Endothelial cell (in vitro differentiated cells): ENCODE results near the gene NADK. TPM values are rescaled to one million over a fixed set of nuclear protein-coding genes. Genes with fewer than 3 reads are reported as not detected.
"Not testable (repeated sequence)": the region's sequence is repeated elsewhere in the genome, so short reads cannot be mapped to it uniquely, and the experiment has no call there.

Source experiments
- DNase-seq: peaks from one replicate; pipeline ENCODE4 v3.0.0; 2021; ENCODE audit warnings: low spot score
- H3K27ac Mint-ChIP-seq: one replicate; pipeline ENCODE4 v1.8.0; 2021; ENCODE audit warnings: mixed read lengths, inconsistent platforms; ENCODE audit not compliant: unreplicated experiment
- H3K27me3 Mint-ChIP-seq: one replicate; pipeline ENCODE4 v1.8.0; 2021; ENCODE audit warnings: mild to moderate bottlenecking, moderate library complexity, mixed read lengths, inconsistent platforms; ENCODE audit not compliant: unreplicated experiment
- H3K36me3 Mint-ChIP-seq: one replicate; pipeline ENCODE4 v1.8.0; 2021; ENCODE audit warnings: mild to moderate bottlenecking, low read depth, mixed read lengths, inconsistent platforms; ENCODE audit not compliant: unreplicated experiment
- H3K4me1 Mint-ChIP-seq: one replicate; pipeline ENCODE4 v1.8.0; 2021; ENCODE audit warnings: mild to moderate bottlenecking, mixed read lengths, inconsistent platforms; ENCODE audit not compliant: unreplicated experiment
- H3K4me3 Mint-ChIP-seq: one replicate; pipeline ENCODE4 v1.8.0; 2021; ENCODE audit warnings: mild to moderate bottlenecking, mixed read lengths, inconsistent platforms; ENCODE audit not compliant: unreplicated experiment
- H3K9me3 Mint-ChIP-seq: one replicate; pipeline ENCODE4 v1.8.0; 2021; ENCODE audit warnings: mixed read lengths, inconsistent platforms; ENCODE audit not compliant: unreplicated experiment
- CTCF ChIP-seq: fragments of 200-600 bp; sonication (generic); IDR thresholded peaks from one replicate; pipeline ENCODE4 v1.5.0; 2021; ENCODE audit warnings: antibody characterized with exemption; ENCODE audit not compliant: unreplicated experiment
- total RNA-seq: library from RNA; stranded (reverse); fragmentation: NEBNext Ultra II Directional; extraction: Animal tissue kit (Norgen Biotek cat#: 25700); gene quantifications from one replicate; pipeline ENCODE4 v1.2.1, GENCODE V29; 2021; ENCODE audit not compliant: unreplicated experiment

Gene NADK
- total RNA-seq, 1 donor from 2014 or later = 85.4 TPM

- TF ChIP-seq CTCF = peak; percentile 61
- Mint-ChIP-seq H3K27ac (peak within 1 kb of the TSS; percentile 94), H3K4me3 (peak within 1 kb of the TSS; percentile 93), H3K36me3 (peaks cover 13% of the 10 kb centered on the region)
- peak; percentile 93 for DNase-seq
- H3K9me3 Mint-ChIP-seq, H3K27me3 Mint-ChIP-seq, H3K4me1 Mint-ChIP-seq: not testable (repeated sequence)
Measured at GRCh38 chr1:1724035-1724864, 54.0 kb downstream of the NADK start, which contains the start of gene CDK11A. CDK11A (minus strand) TSS chr1:1724357; CDS start chr1:1722818, 1,539 bp downstream.

DNA sequence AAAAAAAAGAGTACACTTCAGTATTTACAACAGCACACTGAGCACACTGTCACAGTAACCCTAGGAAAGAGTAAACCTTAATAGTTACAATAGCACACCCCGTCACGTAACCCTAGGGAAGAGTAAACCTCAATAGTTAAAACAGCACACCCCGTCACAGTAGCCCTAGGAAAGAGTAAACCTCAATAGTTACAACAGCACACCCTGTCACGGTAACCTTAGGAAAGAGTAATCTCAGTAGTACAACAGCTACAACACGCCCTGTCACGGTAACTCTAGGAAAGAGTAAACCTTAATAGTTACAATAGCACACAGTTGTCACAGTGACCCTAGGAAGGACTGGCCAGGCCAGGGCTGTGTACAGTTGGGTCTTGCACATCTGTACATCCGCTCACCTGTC, 57.1 kb downstream of the NADK start:
- no peak for TF ChIP-seq CTCF
- Mint-ChIP-seq H3K4me1 (peaks cover 2% of the 10 kb centered on the region), H3K36me3 (peaks cover 21% of the 10 kb centered on the region), H3K27ac (peak overlapping the region; percentile 13), H3K9me3 (no peaks in the 10 kb centered on the region), H3K27me3 (peaks cover 2% of the 10 kb centered on the region), H3K4me3 (peak overlapping the region; percentile 28)
- DNase-seq = no peak

DNA sequence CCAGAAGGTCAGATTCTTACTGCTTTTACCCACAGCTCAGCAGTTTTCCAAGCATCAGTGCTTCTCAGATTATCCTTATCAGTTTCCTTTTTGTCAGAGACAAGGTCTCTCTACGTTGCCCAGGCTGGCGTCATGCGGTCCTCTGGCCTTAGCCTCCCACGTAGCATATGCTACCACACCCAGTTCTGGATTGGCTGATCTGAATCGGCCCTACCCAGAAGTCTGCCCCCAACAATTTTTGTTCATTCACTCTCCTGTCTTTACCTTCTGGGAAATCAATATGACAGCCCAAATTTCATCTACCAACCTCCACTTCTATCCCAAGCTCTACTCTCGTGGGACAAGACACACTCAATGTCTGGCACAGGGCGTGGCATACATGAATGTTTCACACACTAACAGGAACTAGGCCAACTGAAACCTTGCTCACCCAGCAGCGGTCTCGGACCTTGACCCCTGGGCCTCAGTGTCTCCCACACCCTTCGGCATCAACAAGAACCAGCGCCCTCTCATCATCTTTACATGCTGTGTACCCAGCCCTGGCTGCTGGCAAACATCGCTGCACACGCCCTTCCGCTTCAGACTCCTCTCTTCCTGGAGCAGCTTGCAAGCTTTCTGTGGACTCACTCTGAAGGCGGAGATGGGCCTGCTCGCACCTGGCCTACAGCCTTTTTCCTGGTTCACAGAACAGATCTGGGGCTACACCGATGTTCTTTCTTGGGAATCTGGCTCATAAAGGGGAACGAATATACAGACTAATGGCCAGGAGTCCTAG, 63.0 kb downstream of the NADK start:
- not testable (repeated sequence) for H3K27me3 Mint-ChIP-seq, H3K9me3 Mint-ChIP-seq, DNase-seq
- Mint-ChIP-seq H3K27ac (peak overlapping the region; percentile 89), H3K36me3 (peaks cover 22% of the 10 kb centered on the region), H3K4me3 (peak overlapping the region; percentile 85), H3K4me1 (peaks cover 13% of the 10 kb centered on the region)

DNA sequence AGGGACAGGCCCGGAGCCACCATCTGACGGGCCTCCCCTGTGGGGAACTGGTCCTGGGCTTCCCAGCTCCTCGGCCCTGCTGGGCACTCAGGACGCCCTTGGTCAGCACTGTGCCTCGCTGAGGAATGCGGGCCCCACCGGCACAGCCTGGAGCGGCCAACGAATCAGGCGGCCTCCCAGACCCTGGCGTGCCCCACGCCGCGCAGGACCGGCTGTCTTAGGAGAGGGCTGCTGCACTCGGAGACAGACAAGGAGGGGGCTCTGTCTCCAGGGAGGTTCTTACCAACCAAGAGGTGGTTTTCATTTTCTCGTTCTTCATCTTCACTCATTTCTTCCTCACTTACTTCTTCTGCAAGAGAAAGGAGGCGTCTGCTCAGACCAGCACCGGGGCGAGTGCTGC, 70.4 kb downstream of the NADK start:
- H3K36me3 Mint-ChIP-seq, DNase-seq, H3K27ac Mint-ChIP-seq, H3K9me3 Mint-ChIP-seq, H3K27me3 Mint-ChIP-seq, H3K4me1 Mint-ChIP-seq, H3K4me3 Mint-ChIP-seq: not testable (repeated sequence)

DNA sequence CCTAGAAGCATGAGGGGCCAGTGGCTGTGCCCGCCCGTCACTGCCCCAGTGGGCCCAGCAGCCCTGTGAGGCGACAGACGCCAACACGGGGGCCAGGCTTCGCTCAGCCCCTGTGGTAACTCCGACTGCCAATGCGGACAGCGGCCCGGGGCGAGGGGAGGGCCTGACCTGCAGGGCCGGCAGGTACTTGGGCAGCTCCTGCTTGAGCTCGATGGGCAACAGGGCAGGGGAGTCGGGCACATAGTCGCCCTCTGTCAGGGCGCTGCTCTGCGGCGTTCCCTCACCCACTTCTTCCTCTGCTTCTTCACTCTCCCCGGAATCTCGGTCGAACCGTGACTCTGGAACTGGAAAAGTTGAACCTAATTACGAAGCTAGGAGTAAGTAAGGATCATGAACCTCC, 71.0 kb downstream of the NADK start:
- DNase-seq, H3K4me3 Mint-ChIP-seq, H3K4me1 Mint-ChIP-seq, H3K27me3 Mint-ChIP-seq, H3K36me3 Mint-ChIP-seq, H3K9me3 Mint-ChIP-seq, H3K27ac Mint-ChIP-seq: not testable (repeated sequence)

- H3K4me1 Mint-ChIP-seq, DNase-seq, H3K4me3 Mint-ChIP-seq, H3K9me3 Mint-ChIP-seq, H3K27ac Mint-ChIP-seq, H3K36me3 Mint-ChIP-seq, H3K27me3 Mint-ChIP-seq: not testable (repeated sequence)
Measured at GRCh38 chr1:1705623-1706022, 72.6 kb downstream of the NADK start.

DNA sequence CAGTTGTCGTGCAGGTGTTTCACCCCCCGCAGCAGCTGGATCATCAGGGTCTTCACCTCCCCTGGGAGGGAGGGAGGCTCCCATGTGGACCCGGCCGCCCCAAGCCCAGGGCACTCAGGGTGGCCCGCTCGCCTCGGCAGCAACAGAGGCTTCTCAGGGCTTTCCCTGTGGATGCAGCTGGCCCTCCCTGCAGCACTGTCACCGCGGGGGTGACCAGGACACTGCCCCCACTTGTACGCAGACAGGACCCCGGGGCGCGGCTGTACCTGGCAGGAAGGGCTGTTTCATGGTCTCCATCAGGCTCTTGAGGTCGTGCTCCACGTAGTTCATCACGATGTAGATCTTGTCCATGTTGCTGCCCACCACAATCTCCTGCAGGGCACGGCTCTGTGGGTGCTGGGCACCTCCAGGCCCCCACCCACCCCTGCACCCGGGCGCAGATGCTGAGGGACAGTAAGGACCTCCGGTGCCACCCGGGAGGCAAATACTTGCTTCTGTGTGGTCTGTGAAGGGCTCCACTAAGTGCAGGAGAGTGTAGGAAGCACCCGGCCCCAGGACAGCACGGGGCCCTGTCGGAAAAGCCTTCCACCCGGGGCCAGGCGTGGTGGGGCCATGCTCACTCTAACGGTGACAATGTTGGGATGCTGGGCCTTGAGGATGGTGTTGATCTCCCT, 73.8 kb downstream of the NADK start:
- H3K4me1 Mint-ChIP-seq, H3K27ac Mint-ChIP-seq, H3K4me3 Mint-ChIP-seq, H3K9me3 Mint-ChIP-seq, H3K36me3 Mint-ChIP-seq, DNase-seq, H3K27me3 Mint-ChIP-seq: not testable (repeated sequence)
